Peyer's patch (tissue), 4 donors: ENCODE measurements around the gene PAQR4.

Source experiments
- POLR2A ChIP-seq, 2 donors: fragments of 450-650 bp; IDR thresholded peaks; one replicate each; pipeline ENCODE4 v1.5.1; 2017; ENCODE audit warnings: antibody characterized with exemption in 2 of 2, mild to moderate bottlenecking in 2 of 2, moderate library complexity in 2 of 2
- TF ChIP-seq, protein P1 (sequence below), 6 experiments: fragments of 450-650 bp in 4 of 6; fragments of 200-600 bp in 2 of 6; sonication (generic) in 1 of 6; IDR thresholded peaks; one replicate each; pipeline ENCODE4 v1.5.1; 2017 to 2019; ENCODE audit warnings: antibody characterized with exemption in 6 of 6, mild to moderate bottlenecking in 3 of 6, moderate library complexity in 1 of 6

GRCh38 chr16:3014971-3015370, 45.8 kb downstream of the PAQR4 start:
- TF ChIP-seq, protein P1, sequence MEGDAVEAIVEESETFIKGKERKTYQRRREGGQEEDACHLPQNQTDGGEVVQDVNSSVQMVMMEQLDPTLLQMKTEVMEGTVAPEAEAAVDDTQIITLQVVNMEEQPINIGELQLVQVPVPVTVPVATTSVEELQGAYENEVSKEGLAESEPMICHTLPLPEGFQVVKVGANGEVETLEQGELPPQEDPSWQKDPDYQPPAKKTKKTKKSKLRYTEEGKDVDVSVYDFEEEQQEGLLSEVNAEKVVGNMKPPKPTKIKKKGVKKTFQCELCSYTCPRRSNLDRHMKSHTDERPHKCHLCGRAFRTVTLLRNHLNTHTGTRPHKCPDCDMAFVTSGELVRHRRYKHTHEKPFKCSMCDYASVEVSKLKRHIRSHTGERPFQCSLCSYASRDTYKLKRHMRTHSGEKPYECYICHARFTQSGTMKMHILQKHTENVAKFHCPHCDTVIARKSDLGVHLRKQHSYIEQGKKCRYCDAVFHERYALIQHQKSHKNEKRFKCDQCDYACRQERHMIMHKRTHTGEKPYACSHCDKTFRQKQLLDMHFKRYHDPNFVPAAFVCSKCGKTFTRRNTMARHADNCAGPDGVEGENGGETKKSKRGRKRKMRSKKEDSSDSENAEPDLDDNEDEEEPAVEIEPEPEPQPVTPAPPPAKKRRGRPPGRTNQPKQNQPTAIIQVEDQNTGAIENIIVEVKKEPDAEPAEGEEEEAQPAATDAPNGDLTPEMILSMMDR (IDR thresholded peaks at IDR 0.05) = no peak
- no peak for TF ChIP-seq POLR2A (IDR thresholded peaks at IDR 0.05)
